MM.1S (cell line): ENCODE results near the gene ACVR1.

Experiments used
- CTCF ChIP-seq: fragments of 300-600 bp; sonication (generic); IDR thresholded peaks from 2 replicates; pipeline ENCODE4 v1.5.1; 2016; ENCODE audit warnings: antibody characterized with exemption, low read length, mixed read lengths
- EZH2phosphoT487 ChIP-seq: fragments of 300-600 bp; sonication (generic); IDR thresholded peaks from 2 replicates; pipeline ENCODE4 v1.6.1; 2018; ENCODE audit warnings: antibody characterized with exemption, low read length

GRCh38 chr2:157805519-157805918, 70.6 kb downstream of the ACVR1 start:
- TF ChIP-seq CTCF, result no peak
- no peak for TF ChIP-seq EZH2phosphoT487
